GM06990 (cell line): ENCODE data around the gene UBE2D1.

Source experiments
- DNase-seq: peaks from one replicate; pipeline ENCODE4 v3.0.0-alpha.2; 2011; ENCODE audit not compliant: insufficient read length; ENCODE audit errors: extremely low read depth
- H3K27me3 ChIP-seq: replicated peaks from 2 replicates; pipeline ENCODE4 v1.6.0; 2011; ENCODE audit warnings: low read length; ENCODE audit not compliant: control insufficient read depth, insufficient read depth
- H3K36me3 ChIP-seq: 2 replicates; pipeline ENCODE4 v1.5.1; 2011; ENCODE audit warnings: low read length; ENCODE audit not compliant: control insufficient read depth, insufficient read depth
- H3K4me3 ChIP-seq: replicated peaks from 2 replicates; pipeline ENCODE4 v1.5.1; 2011; ENCODE audit warnings: low read depth, mild to moderate bottlenecking, control low read depth, low read length
- CTCF ChIP-seq: IDR thresholded peaks from 2 replicates; pipeline ENCODE4 v1.5.1; 2011; ENCODE audit warnings: low read length, control low read depth, mild to moderate bottlenecking, inconsistent platforms; ENCODE audit not compliant: insufficient read depth, poor library complexity, severe bottlenecking

Gene UBE2D1

DNA sequence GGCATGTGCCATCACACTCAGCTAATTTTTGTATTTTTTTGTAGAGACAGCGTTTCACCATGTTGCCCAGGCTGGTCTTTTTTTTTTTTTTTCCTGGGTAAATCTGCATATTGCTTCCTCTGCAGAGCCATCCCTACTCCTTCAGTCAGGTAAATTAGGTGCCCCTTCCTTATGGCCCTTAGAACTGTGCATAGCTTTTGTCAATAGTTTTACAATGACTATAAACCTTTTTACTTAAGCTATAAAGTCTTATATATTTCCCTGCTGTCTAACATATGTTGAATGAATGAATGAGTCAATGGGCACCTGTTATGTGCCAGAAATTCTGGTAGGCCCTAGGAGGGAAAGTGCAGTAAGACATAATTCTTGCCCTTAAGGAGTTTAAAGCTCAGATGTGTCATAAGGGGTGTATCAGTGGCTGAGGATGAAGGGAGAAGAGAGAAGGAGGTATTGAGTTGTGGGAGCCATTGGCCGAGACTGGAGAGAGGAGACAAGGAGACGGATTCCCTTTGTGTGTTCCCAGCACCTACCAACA lies 30.6 kb upstream of the UBE2D1 start:
- H3K4me3 ChIP-seq = no peak overlapping the region
- no peak for TF ChIP-seq CTCF
- H3K36me3 ChIP-seq = no peaks in the 10 kb centered on the region
- DNase-seq = no peak
- H3K27me3 ChIP-seq = no peaks in the 10 kb centered on the region

DNA sequence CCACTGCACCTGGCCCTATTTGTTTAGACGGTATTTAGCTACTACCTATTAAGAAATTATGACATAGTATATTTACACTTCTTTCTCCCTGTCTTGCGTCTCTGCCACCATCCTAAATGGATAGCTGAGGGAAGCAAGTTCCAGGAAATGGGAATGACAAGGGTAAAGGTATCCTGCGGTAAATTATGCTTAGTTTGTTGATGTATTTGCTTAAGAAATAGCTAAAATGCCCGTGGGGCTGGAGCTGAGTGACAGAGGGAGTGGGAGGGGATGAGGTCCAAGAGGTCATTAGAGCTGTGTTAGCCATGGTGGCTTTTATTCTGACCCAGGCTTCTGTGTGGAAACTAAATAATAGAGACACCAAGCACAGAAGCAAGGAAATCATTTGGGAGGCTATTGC lies 29.0 kb upstream of the UBE2D1 start:
- no peak overlapping the region for H3K4me3 ChIP-seq
- no peak for TF ChIP-seq CTCF
- H3K27me3 ChIP-seq = no peaks in the 10 kb centered on the region
- no peaks in the 10 kb centered on the region for H3K36me3 ChIP-seq
- DNase-seq = no peak

- TF ChIP-seq CTCF = no peak
- DNase-seq = no peak
- Histone ChIP-seq H3K4me3 (no peak overlapping the region), H3K36me3 (no peaks in the 10 kb centered on the region), H3K27me3 (no peaks in the 10 kb centered on the region)
Measured at GRCh38 chr10:58307676-58308075, 27.1 kb upstream of the UBE2D1 start.

DNA sequence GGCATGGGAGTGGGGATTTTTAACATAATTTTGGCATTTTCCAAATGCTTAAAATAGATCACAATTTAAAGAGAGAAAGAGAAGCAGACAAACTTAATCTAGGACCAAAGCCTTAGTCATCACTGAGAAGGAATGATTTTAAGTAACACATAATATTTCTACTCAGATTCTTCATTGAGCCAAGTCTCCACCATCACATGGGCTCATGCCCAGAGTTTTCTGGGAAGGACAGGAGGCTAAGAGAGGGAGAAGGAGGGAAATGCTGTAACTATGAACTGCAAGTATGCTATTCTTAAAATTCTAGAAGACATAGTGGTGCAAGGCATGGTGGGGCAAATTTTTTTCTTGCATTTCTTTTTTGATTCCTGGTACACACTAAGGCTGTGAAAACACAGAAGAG lies 23.8 kb upstream of the UBE2D1 start:
- Histone ChIP-seq H3K27me3 (no peaks in the 10 kb centered on the region), H3K36me3 (no peaks in the 10 kb centered on the region), H3K4me3 (no peak overlapping the region)
- TF ChIP-seq CTCF = no peak
- DNase-seq = no peak

- Histone ChIP-seq H3K36me3 (no peaks in the 10 kb centered on the region), H3K4me3 (no peak overlapping the region), H3K27me3 (no peaks in the 10 kb centered on the region)
- TF ChIP-seq CTCF = no peak
- DNase-seq = no peak
Measured at GRCh38 chr10:58316874-58317273, 17.9 kb upstream of the UBE2D1 start.

- no peak for DNase-seq
- no peak for TF ChIP-seq CTCF
- H3K36me3 ChIP-seq = no peaks in the 10 kb centered on the region
Measured at GRCh38 chr10:58318346-58318745, 16.5 kb upstream of the UBE2D1 start.

More at GRCh38 chr10:58318346-58318745, 16.5 kb upstream of the UBE2D1 start:
- no peak overlapping the region for H3K4me3 ChIP-seq
- H3K27me3 ChIP-seq = no peaks in the 10 kb centered on the region
